ENCODE data around the gene ORMDL1.
"Not testable (repeated sequence)": the region's sequence is repeated elsewhere in the genome, so short reads cannot be mapped to it uniquely, and the experiment has no call there.

Gene ORMDL1

DNA sequence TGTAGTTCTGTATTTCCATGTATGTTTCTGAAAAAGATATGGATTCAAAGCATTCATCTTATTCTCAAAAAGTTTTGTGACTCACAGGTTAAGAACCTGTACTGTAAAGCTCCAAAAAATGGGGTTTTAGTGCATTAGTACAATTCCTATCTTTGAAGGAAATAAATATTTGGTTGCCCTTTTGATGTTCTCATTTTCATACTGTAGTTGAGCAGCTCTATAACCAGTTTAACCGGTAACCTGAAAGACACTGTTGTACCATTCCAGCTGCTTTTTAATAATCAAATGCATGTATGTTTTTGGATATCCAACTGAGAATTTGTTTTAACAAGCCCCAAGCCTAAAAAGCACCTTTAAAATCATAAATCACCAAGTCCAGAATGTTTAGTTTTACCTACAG lies 11.9 kb downstream of the ORMDL1 start:
- TF ChIP-seq CTCF (IDR thresholded peaks at IDR 0.05; ENCODE audit: borderline replicate concordance, insufficient read depth, low read depth, low read length) = no peak
- H3K4me3 ChIP-seq (ENCODE audit: low read depth, low read length) = no peak overlapping the region

- no peak for TF ChIP-seq CTCF (IDR thresholded peaks at IDR 0.05; ENCODE audit: borderline replicate concordance, insufficient read depth, low read depth, low read length)
- H3K4me3 ChIP-seq (ENCODE audit: low read depth, low read length) = no peak overlapping the region
These were observed 13.4 kb downstream of the ORMDL1 start for GRCh38 chr2:189770590-189771322.

GRCh38 chr2:189763908-189764661 lies 20.1 kb downstream of the ORMDL1 start:
- H3K4me3 ChIP-seq (ENCODE audit: low read depth, low read length) = no peak overlapping the region
- TF ChIP-seq CTCF (IDR thresholded peaks at IDR 0.05; ENCODE audit: borderline replicate concordance, insufficient read depth, low read depth, low read length) = no peak

DNA sequence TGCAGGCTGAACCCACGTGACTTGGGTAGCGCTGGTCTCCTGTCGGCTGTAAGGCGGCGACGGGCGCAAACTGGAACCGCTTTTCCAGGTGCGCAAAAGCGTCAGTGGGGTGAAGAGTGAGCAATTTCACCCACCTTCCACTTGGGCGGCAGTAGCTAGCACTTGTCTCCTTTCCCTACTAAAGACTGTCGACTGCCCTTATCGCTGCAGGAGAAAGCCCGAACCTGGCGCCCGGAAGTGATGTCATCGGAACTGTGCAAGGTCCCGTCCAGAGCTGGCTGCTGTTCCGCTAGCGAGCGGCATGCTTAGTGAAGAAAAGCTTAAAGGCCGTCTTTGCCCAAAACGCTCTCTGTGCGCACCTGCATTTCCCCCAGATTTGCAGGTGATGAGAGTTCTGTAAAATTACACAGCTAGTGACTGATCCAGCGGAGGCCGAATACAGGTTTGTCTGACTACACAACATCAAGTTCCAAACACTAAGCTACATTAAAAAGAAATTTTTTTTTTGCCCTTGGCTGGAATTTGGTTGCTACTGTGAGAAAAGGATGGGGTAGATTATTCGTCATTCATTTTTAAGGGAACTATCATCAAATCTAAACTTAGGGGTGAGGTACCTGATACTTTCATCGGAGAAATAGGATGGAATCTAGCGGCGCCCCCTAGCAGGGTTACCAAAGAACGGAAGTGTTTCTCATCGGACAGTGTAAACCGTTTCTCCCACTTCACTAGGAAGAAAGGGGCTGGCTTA lies 21.4 kb downstream of the ORMDL1 start, which contains the start of gene OSGEPL1:
Gene OSGEPL1 (minus strand): TSS at position 242 of the 748 bp plus-strand sequence. CDS start 1,152 bp downstream, outside the sequence.
- H3K4me3 ChIP-seq (ENCODE audit: low read depth, low read length) = peak within 1 kb of the TSS; percentile 61

GRCh38 chr2:189762229-189762550 lies 21.9 kb downstream of the ORMDL1 start:
- no peak for TF ChIP-seq CTCF (IDR thresholded peaks at IDR 0.05; ENCODE audit: borderline replicate concordance, insufficient read depth, low read depth, low read length)

More for the DNA sequence above, 21.4 kb downstream of the ORMDL1 start, which contains the start of gene OSGEPL1:
- TF ChIP-seq CTCF (IDR thresholded peaks at IDR 0.05; ENCODE audit: borderline replicate concordance, insufficient read depth, low read depth, low read length) = peak; percentile 41; the same call in 1 of the 2 replicates

DNA sequence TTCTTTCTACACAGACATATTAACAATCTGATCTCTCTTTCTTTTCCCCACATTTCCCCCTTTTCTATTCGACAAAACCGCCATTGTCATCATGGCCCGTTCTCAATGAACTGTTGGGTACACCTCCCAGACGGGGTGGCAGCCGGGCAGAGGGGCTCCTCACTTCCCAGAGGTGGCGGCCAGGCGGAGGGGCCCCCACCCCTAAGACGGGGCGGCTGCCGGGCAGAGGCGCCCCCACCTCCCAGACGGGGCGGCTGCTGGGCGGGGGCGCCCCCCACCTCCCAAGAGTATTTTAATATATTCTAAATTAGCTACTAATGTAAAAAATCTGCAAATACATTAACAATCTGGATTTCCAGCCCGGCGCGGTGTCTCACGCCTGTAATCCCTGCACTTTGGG lies 24.0 kb downstream of the ORMDL1 start:
- H3K4me3 ChIP-seq (ENCODE audit: low read depth, low read length) = not testable (repeated sequence)

More at GRCh38 chr2:189762229-189762550, 21.9 kb downstream of the ORMDL1 start:
- peak overlapping the region; percentile 61 for H3K4me3 ChIP-seq (ENCODE audit: low read depth, low read length)

DNA sequence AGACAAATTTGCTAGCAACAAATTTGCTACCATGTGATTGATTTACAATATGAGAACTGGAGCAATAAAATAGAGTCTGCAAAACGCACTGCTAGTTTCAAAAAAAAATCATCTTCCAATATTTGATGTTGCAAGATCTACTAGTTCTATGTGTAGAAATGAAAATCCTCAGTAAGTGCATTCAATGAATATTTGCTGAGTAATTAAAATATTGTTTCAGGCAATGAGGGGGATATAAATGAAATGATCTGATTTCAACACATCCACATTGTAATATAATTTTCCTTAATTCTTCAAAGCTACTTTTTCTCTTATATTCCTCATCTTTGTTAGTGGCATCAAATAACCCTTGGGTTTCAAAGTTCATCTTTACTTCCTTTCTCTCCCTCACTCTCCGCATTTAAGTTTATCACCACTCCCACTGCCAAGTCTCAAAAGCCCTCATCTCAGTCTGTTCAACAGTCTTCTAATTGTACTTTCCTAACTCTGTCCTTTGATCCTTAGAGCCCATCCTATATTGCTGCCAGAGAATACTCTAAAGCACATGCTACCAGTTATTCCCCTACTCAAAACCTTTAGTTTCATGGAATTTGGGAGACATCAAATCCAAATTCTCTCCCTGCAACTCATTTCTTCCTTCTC lies 27.7 kb downstream of the ORMDL1 start:
- H3K4me3 ChIP-seq (ENCODE audit: low read depth, low read length) = no peak overlapping the region
- no peak for TF ChIP-seq CTCF (IDR thresholded peaks at IDR 0.05; ENCODE audit: borderline replicate concordance, insufficient read depth, low read depth, low read length)

Data from GM12875 (cell line).